Mesodermal cell (in vitro differentiated cells): ENCODE data around the gene UQCR10.

Experiments used
- H3K27ac ChIP-seq: 2 replicates; pipeline ENCODE4 v1.7.0; 2013; ENCODE audit warnings: mild to moderate bottlenecking, low read depth, low read length, moderate library complexity; ENCODE audit not compliant: severe bottlenecking
- H3K36me3 ChIP-seq: 2 replicates; pipeline ENCODE4 v1.7.1; 2013; ENCODE audit warnings: mild to moderate bottlenecking, low read length, moderate library complexity; ENCODE audit not compliant: control insufficient read depth, insufficient read depth
- H3K4me1 ChIP-seq: one replicate; pipeline ENCODE4 v1.7.1; 2013; ENCODE audit warnings: mild to moderate bottlenecking, low read length; ENCODE audit not compliant: insufficient read depth, control insufficient read depth, poor library complexity, severe bottlenecking
- H3K4me3 ChIP-seq: 2 replicates; pipeline ENCODE4 v1.7.0; 2013; ENCODE audit warnings: low read length, control low read depth, mild to moderate bottlenecking; ENCODE audit not compliant: insufficient read depth, poor library complexity, severe bottlenecking; ENCODE audit errors: extremely low read depth
- H3K9me3 ChIP-seq: 2 replicates; pipeline ENCODE4 v1.7.1; 2013; ENCODE audit warnings: mild to moderate bottlenecking, low read length, moderate library complexity; ENCODE audit not compliant: control insufficient read depth
- WGBS, 2 experiments: methylation state at CpG; one replicate each; pipeline ENCODE4 v1.1.5; 2013; ENCODE audit warnings: missing lambda C conversion rate in 2 of 2; ENCODE audit not compliant: insufficient coverage in 2 of 2; 5-methylcytosine and 5-hydroxymethylcytosine counted together

The UQCR10 gene

DNA sequence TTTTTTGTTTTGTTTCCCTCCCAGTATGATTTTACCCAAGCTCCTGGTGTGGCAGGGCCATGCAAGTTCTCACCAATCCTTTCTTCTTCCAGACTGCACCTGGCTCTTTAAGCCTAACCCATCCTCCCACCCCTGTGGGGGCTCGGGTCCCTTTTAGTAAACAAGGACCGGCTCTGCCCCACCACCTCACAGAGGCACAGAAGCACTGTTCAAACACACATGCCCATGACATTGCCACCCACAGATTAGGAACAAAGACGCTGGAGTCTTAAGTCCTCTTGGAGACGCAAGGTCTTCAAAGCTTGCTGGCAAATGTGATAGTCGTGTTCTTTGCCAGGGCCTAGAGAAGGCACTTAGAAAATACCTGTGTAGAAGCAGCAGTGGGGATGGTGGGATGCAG is 18.9 kb downstream of the UQCR10 start:
- Histone ChIP-seq H3K4me1 (peaks cover 12% of the 10 kb centered on the region), H3K4me3 (no peak overlapping the region), H3K9me3 (no peaks in the 10 kb centered on the region), H3K27ac (no peak overlapping the region), H3K36me3 (peaks cover 42% of the 10 kb centered on the region)
- 65 to 67% methylated on average over 5 of the region's 5 CpGs for WGBS, 2 experiments

DNA sequence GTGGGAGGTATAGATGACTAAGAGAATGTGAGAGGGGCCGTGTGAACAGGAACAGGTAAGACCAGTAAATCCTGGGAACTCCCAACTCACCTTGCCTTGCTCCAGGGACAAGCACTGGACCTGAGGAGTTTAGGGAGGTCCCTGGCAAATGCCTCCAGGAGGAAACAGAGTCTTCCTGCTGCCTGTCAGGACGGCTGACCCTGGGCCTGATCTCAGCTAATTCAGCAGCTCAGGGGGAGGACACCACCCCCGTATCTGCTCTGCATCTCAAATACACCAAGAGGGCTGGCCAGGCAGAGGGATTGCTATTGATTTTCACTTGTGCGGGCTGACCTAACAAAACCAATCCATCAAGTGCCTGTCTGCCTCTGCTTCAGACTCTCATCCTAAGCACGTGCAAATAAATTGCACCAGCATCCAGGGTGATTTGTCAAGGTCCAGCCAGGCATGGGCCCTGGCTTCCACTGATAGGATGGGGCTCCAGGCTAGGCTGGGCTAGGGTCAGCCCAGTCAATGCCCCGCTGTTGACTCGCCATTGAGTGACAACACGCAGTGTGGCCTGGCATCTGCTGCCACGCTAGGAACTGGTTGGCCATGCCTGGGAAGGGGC is 20.3 kb downstream of the UQCR10 start:
- Histone ChIP-seq H3K9me3 (no peaks in the 10 kb centered on the region), H3K4me1 (no peaks in the 10 kb centered on the region), H3K27ac (no peak overlapping the region), H3K4me3 (no peak overlapping the region), H3K36me3 (peaks cover 53% of the 10 kb centered on the region)
- 85 to 86% methylated on average over 8 to 9 of the region's 9 CpGs for WGBS, 2 experiments

GRCh38 chr22:29788339-29789279 is 21.4 kb downstream of the UQCR10 start:
- H3K9me3 ChIP-seq: no peaks in the 10 kb centered on the region
- H3K27ac ChIP-seq: no peak overlapping the region
- H3K4me1 ChIP-seq: no peaks in the 10 kb centered on the region
- WGBS, 2 experiments: 91 to 95% methylated on average over 21 to 22 of the region's 27 CpGs
- H3K36me3 ChIP-seq: peaks cover 64% of the 10 kb centered on the region
- no peak overlapping the region for H3K4me3 ChIP-seq

GRCh38 chr22:29790061-29790460 is 22.9 kb downstream of the UQCR10 start:
- Histone ChIP-seq H3K36me3 (peaks cover 69% of the 10 kb centered on the region), H3K9me3 (no peaks in the 10 kb centered on the region), H3K4me1 (no peaks in the 10 kb centered on the region), H3K4me3 (no peak overlapping the region), H3K27ac (no peak overlapping the region)
- whole genome bisulfite sequencing, 2 experiments: 89 to 91% methylated on average over 3 to 4 of the region's 5 CpGs

DNA sequence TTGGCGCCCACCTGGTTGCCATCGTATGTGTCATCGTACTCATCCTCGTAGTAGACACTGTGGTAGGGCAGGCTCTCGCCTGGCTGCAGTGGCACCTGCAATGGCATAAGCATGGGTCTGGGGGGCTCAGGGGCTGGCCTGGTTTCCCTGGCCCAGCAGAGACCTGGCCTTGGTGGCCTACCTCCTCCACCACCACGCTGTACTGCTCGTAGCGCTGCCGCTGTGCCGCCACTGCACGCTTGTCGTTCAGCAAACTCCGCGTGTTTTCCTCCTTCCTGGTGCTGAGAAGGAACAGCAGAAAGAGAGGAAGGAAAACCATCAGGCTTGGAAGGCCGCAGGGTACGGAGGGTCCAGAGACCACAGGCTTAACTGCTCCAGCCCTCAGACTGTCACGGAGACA is 26.2 kb downstream of the UQCR10 start:
- peaks cover 80% of the 10 kb centered on the region for H3K36me3 ChIP-seq
- no peak overlapping the region for H3K4me3 ChIP-seq
- WGBS, 2 experiments: 98% methylated on average over 15 to 17 of the region's 17 CpGs
- no peak overlapping the region for H3K27ac ChIP-seq
- H3K9me3 ChIP-seq: no peaks in the 10 kb centered on the region
- H3K4me1 ChIP-seq: peaks cover under 1% of the 10 kb centered on the region

DNA sequence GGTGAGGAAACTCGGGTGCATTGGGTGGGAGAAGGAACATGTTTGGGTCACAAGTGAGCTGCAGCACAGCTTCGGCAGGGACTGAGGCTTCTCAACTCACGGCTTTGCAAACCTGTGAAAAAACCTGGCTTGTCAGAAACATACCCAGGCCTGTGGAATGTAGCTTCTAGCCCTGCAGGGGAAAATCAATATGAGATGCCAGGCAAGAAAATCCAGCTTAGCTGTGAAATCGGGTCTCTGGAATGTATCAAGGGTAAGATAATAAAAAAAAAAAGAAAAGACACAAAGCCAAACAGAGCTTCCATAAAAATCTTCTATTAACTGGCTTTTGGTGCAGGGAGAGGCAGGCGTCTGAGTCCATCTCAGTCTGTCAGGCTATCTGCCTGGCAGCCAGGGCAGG is 28.5 kb downstream of the UQCR10 start:
- no peak overlapping the region for H3K4me3 ChIP-seq
- H3K9me3 ChIP-seq: no peaks in the 10 kb centered on the region
- no peak overlapping the region for H3K27ac ChIP-seq
- H3K4me1 ChIP-seq: peaks cover 23% of the 10 kb centered on the region
- H3K36me3 ChIP-seq: peaks cover 81% of the 10 kb centered on the region
- WGBS, 2 experiments: 87 to 92% methylated on average over 4 of the region's 5 CpGs

GRCh38 chr22:29797351-29797750 is 30.2 kb downstream of the UQCR10 start:
- WGBS, 2 experiments: 94 to 100% methylated on average over 1 to 2 of the region's 3 CpGs
- H3K9me3 ChIP-seq: no peaks in the 10 kb centered on the region
- H3K4me3 ChIP-seq: no peak overlapping the region
- no peak overlapping the region for H3K27ac ChIP-seq
- peaks cover 82% of the 10 kb centered on the region for H3K36me3 ChIP-seq
- peaks cover 37% of the 10 kb centered on the region for H3K4me1 ChIP-seq

DNA sequence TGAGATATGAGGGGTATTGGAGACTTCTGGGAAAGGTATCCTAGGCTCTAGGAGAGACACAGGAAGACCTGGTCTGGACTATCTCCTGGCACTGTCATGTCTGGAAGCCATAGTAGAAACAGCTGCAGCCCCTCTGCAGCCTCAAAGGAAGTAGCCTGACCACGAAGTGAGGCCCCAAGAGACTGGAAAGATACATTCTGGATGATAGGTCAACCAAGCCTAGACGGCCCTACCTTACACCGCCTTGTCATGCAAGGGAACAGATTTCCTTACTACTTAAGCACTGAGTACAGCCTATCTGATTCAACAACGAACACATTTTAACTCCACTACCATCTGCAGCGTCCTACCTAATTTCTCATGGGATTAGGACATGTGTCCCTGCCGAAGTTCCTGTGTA is 31.1 kb downstream of the UQCR10 start:
- Histone ChIP-seq H3K4me1 (peaks cover 37% of the 10 kb centered on the region), H3K36me3 (peaks cover 79% of the 10 kb centered on the region), H3K27ac (no peak overlapping the region), H3K4me3 (no peak overlapping the region), H3K9me3 (no peaks in the 10 kb centered on the region)
- 81 to 92% methylated on average over 5 to 6 of the region's 6 CpGs for WGBS, 2 experiments

GRCh38 chr22:29798801-29799200 is 31.6 kb downstream of the UQCR10 start:
- H3K36me3 ChIP-seq: peaks cover 79% of the 10 kb centered on the region
- H3K4me3 ChIP-seq: no peak overlapping the region
- peaks cover 37% of the 10 kb centered on the region for H3K4me1 ChIP-seq
- H3K9me3 ChIP-seq: no peaks in the 10 kb centered on the region
- peak overlapping the region; percentile 73 for H3K27ac ChIP-seq
- 90 to 92% methylated on average over 2 of the region's 2 CpGs for WGBS, 2 experiments

GRCh38 chr22:29799217-29799680 is 32.1 kb downstream of the UQCR10 start:
- 88 to 90% methylated on average over 6 to 7 of the region's 8 CpGs for WGBS, 2 experiments
- H3K36me3 ChIP-seq: peaks cover 83% of the 10 kb centered on the region
- peak overlapping the region; percentile 73 for H3K27ac ChIP-seq
- H3K4me1 ChIP-seq: peaks cover 37% of the 10 kb centered on the region
- H3K9me3 ChIP-seq: no peaks in the 10 kb centered on the region
- no peak overlapping the region for H3K4me3 ChIP-seq

GRCh38 chr22:29801153-29801552 is 34.0 kb downstream of the UQCR10 start:
- WGBS, 2 experiments: 96 to 97% methylated on average over 4 to 5 of the region's 5 CpGs
- Histone ChIP-seq H3K27ac (peak overlapping the region; percentile 79), H3K4me3 (no peak overlapping the region), H3K9me3 (no peaks in the 10 kb centered on the region), H3K4me1 (peaks cover 37% of the 10 kb centered on the region), H3K36me3 (peaks cover 89% of the 10 kb centered on the region)
